Keratinocyte (primary cell): ENCODE results near the gene MAPRE3. TPM values are rescaled to one million over a fixed set of nuclear protein-coding genes. Genes with fewer than 3 reads are reported as not detected.

ENCODE experiments used
- DNase-seq: peaks from one replicate; pipeline ENCODE4 v3.0.0-alpha.2; 2011; ENCODE audit warnings: low read depth, missing footprints, low spot score
- FAIRE-seq: peaks from 2 replicates; lab custom pipeline; 2011; peaks lifted over from hg19 to GRCh38; lab: Jason Lieb, UNC
- H2AFZ ChIP-seq: 2 replicates; pipeline ENCODE4 v1.6.0; 2012; ENCODE audit warnings: low read length, control low read depth, inconsistent platforms; ENCODE audit not compliant: control insufficient read depth
- H3K27ac ChIP-seq: 2 replicates; pipeline ENCODE4 v1.5.1; 2011; ENCODE audit warnings: low read length; ENCODE audit not compliant: control insufficient read depth, insufficient read depth
- H3K27me3 ChIP-seq: 3 replicates; pipeline ENCODE4 v1.6.0; 2011; ENCODE audit warnings: low read length; ENCODE audit not compliant: control insufficient read depth, insufficient read depth; ENCODE audit errors: extremely low read depth
- H3K36me3 ChIP-seq, 2 experiments: 2 replicates in 1 of 2; 3 replicates in 1 of 2; pipeline ENCODE4 v1.5.1; 2011; ENCODE audit warnings: low read length in 2 of 2, mild to moderate bottlenecking in 1 of 2; ENCODE audit not compliant: control insufficient read depth in 2 of 2, insufficient read depth in 2 of 2; ENCODE audit errors: extremely low read depth in 1 of 2
- H3K4me1 ChIP-seq: 3 replicates; pipeline ENCODE4 v1.5.1; 2011; ENCODE audit warnings: low read length; ENCODE audit not compliant: control insufficient read depth, insufficient read depth; ENCODE audit errors: extremely low read depth
- H3K4me2 ChIP-seq: 3 replicates; pipeline ENCODE4 v1.6.0; 2011; ENCODE audit warnings: low read depth, low read length; ENCODE audit not compliant: control insufficient read depth, insufficient read depth; ENCODE audit errors: extremely low read depth
- H3K4me3 ChIP-seq, 3 experiments: fragments of 200-600 bp in 1 of 3; sonication (generic) in 1 of 3; 2 replicates in 2 of 3; 3 replicates in 1 of 3; pipeline ENCODE4 v1.5.1; 2011 to 2016; ENCODE audit warnings: low read length in 3 of 3, mild to moderate bottlenecking in 3 of 3, control low read depth in 2 of 3, inconsistent platforms in 1 of 3, low read depth in 1 of 3, mixed read lengths in 1 of 3, mixed run types in 1 of 3, moderate library complexity in 1 of 3; ENCODE audit not compliant: control insufficient read depth in 2 of 3, insufficient read depth in 2 of 3; ENCODE audit errors: extremely low read depth in 1 of 3
- H3K79me2 ChIP-seq: 2 replicates; pipeline ENCODE4 v1.6.0; 2012; ENCODE audit warnings: low read length; ENCODE audit not compliant: control insufficient read depth, insufficient read depth
- H3K9ac ChIP-seq: 3 replicates; pipeline ENCODE4 v1.6.0; 2011; ENCODE audit warnings: low read length; ENCODE audit not compliant: control insufficient read depth, insufficient read depth; ENCODE audit errors: extremely low read depth
- H3K9me1 ChIP-seq: 3 replicates; pipeline ENCODE4 v1.6.0; 2011; ENCODE audit warnings: low read length; ENCODE audit not compliant: control insufficient read depth, insufficient read depth; ENCODE audit errors: extremely low read depth
- H3K9me3 ChIP-seq: 2 replicates; pipeline ENCODE4 v1.5.1; 2012; ENCODE audit warnings: low read depth, low read length; ENCODE audit not compliant: control insufficient read depth
- H4K20me1 ChIP-seq: 3 replicates; pipeline ENCODE4 v1.6.0; 2011; ENCODE audit warnings: low read length; ENCODE audit not compliant: control insufficient read depth, insufficient read depth; ENCODE audit errors: extremely low read depth
- EZH2 ChIP-seq: IDR thresholded peaks from one replicate; pipeline ENCODE4 v1.6.1; 2012; ENCODE audit warnings: inconsistent platforms, mild to moderate bottlenecking, low read length, moderate library complexity
- dilution Hi-C: fragments of 300-500 bp; cut with MboI; formaldehyde crosslinking; loops from one replicate; pipeline ENCODE4 v1.7.0; 2020; ENCODE audit warnings: low sequenced_read_pairs; ENCODE audit not compliant: extremely low pct_ligation_motif_present
- polyA plus RNA-seq, 5 experiments: library from polyadenylated mRNA; depleted of rRNA in 3 of 5; stranded (reverse) in 3 of 5; stranded (forward) in 1 of 5; unstranded in 1 of 5; fragments of >200 nt; gene quantifications; 1 replicate in 1 of 5; 2 replicates in 3 of 5; 3 replicates in 1 of 5; pipeline versions ENCODE4 v1.2.1 to v1.2.3, GENCODE V29; 2011 to 2012; ENCODE audit warnings: missing spikeins in 2 of 5, low read depth in 1 of 5, low replicate concordance in 1 of 5
- TF ChIP-seq, protein P1 (sequence below), 3 experiments: IDR thresholded peaks in 1 of 3; conservative IDR thresholded peaks in 1 of 3; optimal IDR thresholded peaks in 1 of 3; 2 replicates in 2 of 3; 3 replicates in 1 of 3; pipeline versions ENCODE3 to v1.5.1; 2011; ENCODE audit warnings: low read length in 3 of 3, mild to moderate bottlenecking in 3 of 3, moderate library complexity in 2 of 3, control low read depth in 1 of 3, inconsistent platforms in 1 of 3; ENCODE audit not compliant: insufficient read depth in 2 of 3; ENCODE audit errors: extremely low read depth in 1 of 3

MAPRE3 gene
- polyA plus RNA-seq, 1 donor (not counting 4 experiments of a cell fraction or from before 2014, with no cell fraction given) = 12.6 TPM

- no peak for TF ChIP-seq EZH2
- TF ChIP-seq, protein P1, sequence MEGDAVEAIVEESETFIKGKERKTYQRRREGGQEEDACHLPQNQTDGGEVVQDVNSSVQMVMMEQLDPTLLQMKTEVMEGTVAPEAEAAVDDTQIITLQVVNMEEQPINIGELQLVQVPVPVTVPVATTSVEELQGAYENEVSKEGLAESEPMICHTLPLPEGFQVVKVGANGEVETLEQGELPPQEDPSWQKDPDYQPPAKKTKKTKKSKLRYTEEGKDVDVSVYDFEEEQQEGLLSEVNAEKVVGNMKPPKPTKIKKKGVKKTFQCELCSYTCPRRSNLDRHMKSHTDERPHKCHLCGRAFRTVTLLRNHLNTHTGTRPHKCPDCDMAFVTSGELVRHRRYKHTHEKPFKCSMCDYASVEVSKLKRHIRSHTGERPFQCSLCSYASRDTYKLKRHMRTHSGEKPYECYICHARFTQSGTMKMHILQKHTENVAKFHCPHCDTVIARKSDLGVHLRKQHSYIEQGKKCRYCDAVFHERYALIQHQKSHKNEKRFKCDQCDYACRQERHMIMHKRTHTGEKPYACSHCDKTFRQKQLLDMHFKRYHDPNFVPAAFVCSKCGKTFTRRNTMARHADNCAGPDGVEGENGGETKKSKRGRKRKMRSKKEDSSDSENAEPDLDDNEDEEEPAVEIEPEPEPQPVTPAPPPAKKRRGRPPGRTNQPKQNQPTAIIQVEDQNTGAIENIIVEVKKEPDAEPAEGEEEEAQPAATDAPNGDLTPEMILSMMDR (optimal IDR thresholded peaks at IDR 0.05 in 1 of 3, IDR thresholded peaks at IDR 0.05 in 1 of 3, conservative IDR thresholded peaks at IDR 0.05 in 1 of 3; ENCODE audit: extremely low read depth in 1 of 3, insufficient read depth in 2 of 3, low read length in 3 of 3) = no peak
- no peak overlapping the region for H3K27ac ChIP-seq
- no peaks in the 10 kb centered on the region for H3K9me1 ChIP-seq
- H3K4me2 ChIP-seq = no peak overlapping the region
- no peak for FAIRE-seq
- dilution Hi-C loops = no loop called here
- no peak overlapping the region for H3K4me3 ChIP-seq
- no peaks in the 10 kb centered on the region for H4K20me1 ChIP-seq
- no peaks in the 10 kb centered on the region for H3K79me2 ChIP-seq
- H3K27me3 ChIP-seq = peaks cover 14% of the 10 kb centered on the region
- H3K4me1 ChIP-seq = no peaks in the 10 kb centered on the region
- no peak overlapping the region for H3K9ac ChIP-seq
- H2AFZ ChIP-seq = no peak overlapping the region
- no peaks in the 10 kb centered on the region for H3K9me3 ChIP-seq
- no peaks in the 10 kb centered on the region for H3K36me3 ChIP-seq
- no peak for DNase-seq
Measured at GRCh38 chr2:26934335-26934724, 36.1 kb upstream of the MAPRE3 start.

GRCh38 chr2:26934985-26935384 is 35.5 kb upstream of the MAPRE3 start:
- FAIRE-seq = no peak
- no peak overlapping the region for H3K27ac ChIP-seq
- no peaks in the 10 kb centered on the region for H3K36me3 ChIP-seq
- H3K4me1 ChIP-seq = no peaks in the 10 kb centered on the region
- H2AFZ ChIP-seq = no peak overlapping the region
- H3K9me1 ChIP-seq = no peaks in the 10 kb centered on the region
- H3K79me2 ChIP-seq = no peaks in the 10 kb centered on the region
- no peak overlapping the region for H3K9ac ChIP-seq
- no peak overlapping the region for H3K4me2 ChIP-seq
- dilution Hi-C loops = no loop called here
- H3K27me3 ChIP-seq = peaks cover 14% of the 10 kb centered on the region
- TF ChIP-seq, protein P1 (optimal IDR thresholded peaks at IDR 0.05 in 1 of 3, IDR thresholded peaks at IDR 0.05 in 1 of 3, conservative IDR thresholded peaks at IDR 0.05 in 1 of 3; ENCODE audit: extremely low read depth in 1 of 3, insufficient read depth in 2 of 3, low read length in 3 of 3) = no peak
- no peak for TF ChIP-seq EZH2
- no peaks in the 10 kb centered on the region for H3K9me3 ChIP-seq
- H3K4me3 ChIP-seq = no peak overlapping the region
- no peaks in the 10 kb centered on the region for H4K20me1 ChIP-seq
- no peak for DNase-seq
